GM13977 (cell line): ENCODE data around the gene UPF3A.

Experiments
- DNase-seq: peaks from one replicate; pipeline ENCODE4 v3.0.0; 2012; ENCODE audit warnings: low spot score
- CTCF ChIP-seq: IDR thresholded peaks from 2 replicates; pipeline ENCODE4 v1.5.1; 2012; ENCODE audit warnings: mild to moderate bottlenecking, control low read depth; ENCODE audit not compliant: insufficient read depth; ENCODE audit errors: extremely low read depth, missing control alignments
- in situ Hi-C: fragments of 300-500 bp; cut with MboI; formaldehyde crosslinking; loops from one replicate; pipeline ENCODE4 v1.12.0; 2022; ENCODE audit warnings: low sequenced_read_pairs, low pct_unique_long_range_greater_than_20kb, mixed read lengths, inconsistent platforms; ENCODE audit not compliant: unreplicated experiment

Gene UPF3A

DNA sequence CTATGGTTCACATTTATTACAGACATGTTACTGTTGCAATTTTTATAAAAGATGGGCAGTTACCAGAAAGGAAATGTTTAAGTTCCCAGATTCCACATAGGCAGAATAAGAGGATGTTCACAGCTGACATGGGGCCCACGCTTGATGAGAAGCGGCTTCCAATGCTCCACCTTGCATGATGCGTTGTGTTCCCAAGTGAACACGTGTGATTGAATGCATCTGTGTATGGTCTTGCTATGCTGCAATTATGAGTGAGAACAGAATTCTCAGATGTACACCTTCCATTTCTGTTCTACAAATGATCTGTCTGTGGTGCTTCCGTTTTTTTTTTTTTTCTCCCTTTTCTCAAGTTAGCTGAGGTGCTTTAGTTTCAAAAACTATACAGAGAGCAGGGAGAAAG lies 15.5 kb downstream of the UPF3A start:
- DNase-seq, result no peak
- in situ Hi-C loops, result no loop called here
- TF ChIP-seq CTCF, result no peak

GRCh38 chr13:114298866-114299265 lies 17.5 kb downstream of the UPF3A start:
- TF ChIP-seq CTCF, result no peak
- in situ Hi-C loops, result no loop called here
- no peak for DNase-seq

- DNase-seq, result no peak
- TF ChIP-seq CTCF, result no peak
- in situ Hi-C loops, result no loop called here
Measured at GRCh38 chr13:114299604-114300305, 18.4 kb downstream of the UPF3A start.

- DNase-seq, result no peak
- TF ChIP-seq CTCF, result no peak
- in situ Hi-C loops, result no loop called here
Measured at GRCh38 chr13:114303700-114304327, 22.4 kb downstream of the UPF3A start.

DNA sequence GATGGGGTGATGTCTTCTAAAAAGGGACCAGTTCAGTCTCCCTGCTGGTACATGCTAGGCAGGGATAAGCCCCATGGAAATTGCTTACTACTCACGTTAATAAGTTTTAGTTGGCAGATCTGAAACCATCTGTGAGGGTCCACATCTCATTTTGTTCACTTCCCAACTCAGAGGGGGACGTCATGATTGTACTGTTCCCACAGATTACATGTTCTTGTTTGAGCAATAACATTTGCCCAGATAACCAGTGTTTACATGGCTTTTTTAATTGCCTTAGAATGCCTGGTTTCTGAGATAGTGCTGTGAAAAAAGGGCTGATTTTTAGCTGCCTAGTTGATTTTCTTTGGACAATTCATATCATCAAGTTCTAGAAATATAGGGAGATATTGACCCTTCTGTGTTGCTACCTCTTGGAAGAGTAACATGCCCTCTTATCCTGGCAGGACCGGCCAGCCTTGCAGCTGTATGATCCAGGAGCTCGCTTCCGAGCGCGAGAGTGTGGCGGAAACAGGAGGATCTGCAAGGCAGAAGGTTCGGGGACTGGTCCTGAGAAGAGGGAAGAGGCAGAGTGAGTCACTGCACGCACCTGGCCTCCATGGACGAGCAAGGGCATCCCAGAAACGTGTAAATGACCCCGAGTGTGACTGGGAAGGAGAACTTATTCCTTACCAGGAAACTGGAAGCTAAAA lies 23.1 kb downstream of the UPF3A start:
- DNase-seq, result no peak
- no peak for TF ChIP-seq CTCF
- in situ Hi-C loops, result no loop called here

- TF ChIP-seq CTCF, result no peak
- in situ Hi-C loops, result no loop called here
- no peak for DNase-seq
Measured at GRCh38 chr13:114309086-114309485, 27.7 kb downstream of the UPF3A start.
